GM21381 (cell line): ENCODE results near the gene RTP5.
"Not testable (repeated sequence)": the region's sequence is repeated elsewhere in the genome, so short reads cannot be mapped to it uniquely, and the experiment has no call there.

ENCODE experiments used
- ATAC-seq: cut with Tn5 transposase; IDR thresholded peaks from one replicate; pipeline ENCODE4 v1.9.1; 2021; ENCODE audit warnings: mild to moderate bottlenecking, moderate library complexity; ENCODE audit not compliant: unreplicated experiment

Gene RTP5

GRCh38 chr2:241913703-241914102 lies 44.2 kb downstream of the RTP5 start:
- ATAC-seq, result no peak

DNA sequence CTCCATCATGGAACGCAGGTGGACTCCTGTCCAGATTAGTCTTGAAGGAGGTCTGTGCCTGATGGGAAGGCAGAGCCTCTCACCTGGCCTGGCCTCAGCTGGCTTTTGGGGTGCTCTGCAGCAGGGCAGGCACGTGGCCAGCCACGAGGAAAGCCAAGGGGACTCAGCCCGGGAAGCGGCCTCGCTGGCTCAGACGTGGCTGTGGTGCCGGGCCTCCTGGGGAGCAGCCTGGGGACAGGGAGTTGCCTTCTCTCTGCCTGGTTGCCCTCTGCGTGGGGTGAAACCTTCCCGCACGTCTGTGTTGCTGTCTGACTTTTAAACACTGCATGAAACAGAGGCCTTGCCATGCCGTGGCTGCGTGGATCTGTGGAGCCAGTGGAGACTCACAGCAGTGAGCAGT lies 45.0 kb downstream of the RTP5 start:
- no peak for ATAC-seq

DNA sequence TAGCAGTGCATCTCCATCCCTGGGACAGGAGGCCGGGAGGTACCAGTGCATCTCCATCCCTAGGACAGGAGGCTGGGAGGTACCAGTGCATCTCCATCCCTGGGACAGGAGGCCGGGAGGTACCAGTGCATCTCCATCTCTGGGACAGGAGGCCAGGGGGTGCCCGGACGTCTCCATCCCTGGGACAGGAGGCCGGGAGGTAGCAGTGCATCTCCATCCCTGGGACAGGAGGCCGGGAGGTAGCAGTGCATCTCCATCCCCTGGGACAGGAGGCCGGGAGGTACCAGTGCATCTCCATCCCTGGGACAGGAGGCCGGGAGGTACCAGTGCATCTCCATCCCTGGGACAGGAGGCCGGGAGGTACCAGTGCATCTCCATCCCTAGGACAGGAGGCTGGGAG lies 52.1 kb downstream of the RTP5 start:
- ATAC-seq, result not testable (repeated sequence)

DNA sequence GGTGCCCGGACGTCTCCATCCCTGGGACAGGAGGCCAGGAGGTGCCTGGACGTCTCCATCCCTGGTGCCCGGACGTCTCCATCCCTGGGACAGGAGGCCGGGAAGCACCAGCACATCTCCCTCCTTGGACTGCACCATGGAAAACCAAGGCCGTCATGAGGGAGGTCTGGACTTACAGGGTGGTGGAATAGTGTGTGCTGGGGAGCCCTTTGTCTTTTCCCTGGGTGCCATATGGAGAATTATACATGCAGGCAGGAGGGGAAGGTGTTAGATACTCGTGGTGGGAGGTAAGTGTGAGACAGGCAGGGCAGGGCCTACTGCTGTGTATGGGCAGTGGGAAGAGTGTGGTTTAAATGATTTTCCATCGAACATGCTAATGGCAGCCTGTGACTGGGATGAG lies 52.9 kb downstream of the RTP5 start:
- ATAC-seq, result no peak

GRCh38 chr2:241922816-241923601 lies 53.5 kb downstream of the RTP5 start:
- not testable (repeated sequence) for ATAC-seq
